SK-N-DZ (cell line): ENCODE measurements around the gene PSMB7.

ENCODE experiments used
- DNase-seq: peaks from one replicate; pipeline ENCODE4 v3.0.0-alpha.2; 2015; ENCODE audit warnings: low spot score

The PSMB7 gene

DNA sequence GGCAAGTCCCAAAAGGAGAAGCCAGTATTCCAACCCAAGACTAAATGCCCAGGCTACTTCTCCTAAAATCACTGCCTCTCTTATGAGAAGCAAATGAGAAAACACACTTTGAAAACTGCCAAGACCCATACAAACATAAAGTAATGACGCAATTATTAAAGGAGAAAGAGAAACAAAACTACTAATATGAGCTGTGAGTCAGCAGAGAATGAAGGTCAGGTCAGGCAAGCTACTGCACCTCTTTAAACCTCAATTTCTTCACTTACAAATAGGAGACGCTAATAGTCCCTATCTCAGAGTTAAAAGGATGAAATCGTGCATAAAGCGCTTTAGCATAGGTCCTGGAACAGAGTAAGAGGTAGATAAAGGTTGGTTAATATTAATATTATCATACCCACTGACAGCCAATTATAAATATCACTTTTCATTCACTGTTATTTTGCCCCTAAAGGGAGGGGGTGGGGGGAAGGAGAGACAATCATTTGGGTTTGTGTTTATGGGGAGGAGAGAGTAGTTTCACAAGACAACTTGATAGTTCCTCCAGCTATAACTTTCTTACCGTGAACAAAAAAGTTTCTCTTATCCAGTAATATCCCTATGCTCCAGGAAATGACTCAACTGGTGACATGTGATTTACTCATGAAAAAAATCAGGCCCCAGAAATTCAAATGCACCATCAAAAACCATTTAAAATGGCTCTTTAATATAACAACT lies 3.6 kb downstream of the PSMB7 start:
- no peak for DNase-seq

DNA sequence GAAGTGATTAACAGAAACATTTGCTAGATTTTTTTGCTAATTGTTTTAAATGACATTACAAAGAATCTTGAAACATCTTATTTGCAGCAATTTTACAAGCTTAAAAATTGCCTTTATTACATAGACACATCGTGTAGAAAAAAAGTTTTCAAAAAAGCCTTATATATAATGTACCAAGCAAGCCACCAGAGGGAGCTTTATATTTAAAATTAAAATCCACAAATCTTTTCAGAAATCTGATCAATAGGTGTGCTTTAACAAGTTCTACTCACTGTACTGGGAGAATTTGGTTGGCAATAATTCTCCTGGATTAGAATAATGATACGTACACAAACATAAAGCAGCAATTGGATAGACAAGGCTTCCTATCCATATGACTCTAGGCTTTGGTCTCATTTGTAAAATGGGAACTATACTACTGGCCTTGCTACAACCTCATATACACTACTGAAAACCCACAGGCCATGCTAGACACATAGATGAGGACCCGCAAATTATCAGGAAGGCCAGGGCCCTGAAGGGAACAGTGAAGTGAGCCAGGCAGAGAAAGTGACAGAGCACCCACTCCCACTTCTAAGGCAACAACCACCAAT lies 4.8 kb downstream of the PSMB7 start:
- no peak for DNase-seq

DNA sequence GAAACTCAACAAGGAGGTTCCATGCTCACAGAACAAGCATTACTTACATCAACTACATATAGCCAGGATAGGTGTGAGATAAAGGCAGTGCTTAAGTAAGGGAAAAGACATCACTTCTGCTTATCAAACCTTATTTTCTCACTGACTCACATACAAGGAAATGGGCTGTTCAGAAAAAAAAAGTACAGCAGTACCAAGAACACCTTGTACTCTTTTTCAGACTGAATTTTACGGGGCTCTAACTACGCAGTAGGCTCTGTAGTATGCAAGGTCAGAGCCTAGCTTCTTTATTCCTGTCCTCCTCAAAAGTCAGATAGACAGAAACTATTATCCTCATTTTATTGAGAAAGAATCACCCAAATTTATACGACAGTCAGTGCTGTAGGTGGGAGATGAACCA lies 5.8 kb downstream of the PSMB7 start:
- no peak for DNase-seq

DNA sequence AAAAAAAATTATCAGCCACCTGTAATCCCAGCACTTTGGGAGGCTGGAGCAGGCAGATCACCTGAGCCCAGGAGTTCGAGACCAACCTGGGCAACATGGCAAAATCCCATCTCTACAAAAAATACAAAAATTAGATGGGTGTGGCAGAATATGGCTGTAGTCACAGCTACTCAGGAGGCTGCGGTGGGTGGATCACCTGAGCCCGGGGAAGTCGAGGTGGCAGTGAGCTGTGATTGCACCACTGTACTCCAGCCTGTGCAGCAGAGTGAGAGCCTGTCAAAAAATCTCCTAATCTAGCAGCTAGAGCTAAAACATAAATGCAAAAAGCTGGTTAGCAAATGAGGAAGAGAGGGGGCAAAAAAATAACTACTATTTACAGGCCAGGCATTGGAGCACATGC lies 12.0 kb downstream of the PSMB7 start:
- DNase-seq = no peak

DNA sequence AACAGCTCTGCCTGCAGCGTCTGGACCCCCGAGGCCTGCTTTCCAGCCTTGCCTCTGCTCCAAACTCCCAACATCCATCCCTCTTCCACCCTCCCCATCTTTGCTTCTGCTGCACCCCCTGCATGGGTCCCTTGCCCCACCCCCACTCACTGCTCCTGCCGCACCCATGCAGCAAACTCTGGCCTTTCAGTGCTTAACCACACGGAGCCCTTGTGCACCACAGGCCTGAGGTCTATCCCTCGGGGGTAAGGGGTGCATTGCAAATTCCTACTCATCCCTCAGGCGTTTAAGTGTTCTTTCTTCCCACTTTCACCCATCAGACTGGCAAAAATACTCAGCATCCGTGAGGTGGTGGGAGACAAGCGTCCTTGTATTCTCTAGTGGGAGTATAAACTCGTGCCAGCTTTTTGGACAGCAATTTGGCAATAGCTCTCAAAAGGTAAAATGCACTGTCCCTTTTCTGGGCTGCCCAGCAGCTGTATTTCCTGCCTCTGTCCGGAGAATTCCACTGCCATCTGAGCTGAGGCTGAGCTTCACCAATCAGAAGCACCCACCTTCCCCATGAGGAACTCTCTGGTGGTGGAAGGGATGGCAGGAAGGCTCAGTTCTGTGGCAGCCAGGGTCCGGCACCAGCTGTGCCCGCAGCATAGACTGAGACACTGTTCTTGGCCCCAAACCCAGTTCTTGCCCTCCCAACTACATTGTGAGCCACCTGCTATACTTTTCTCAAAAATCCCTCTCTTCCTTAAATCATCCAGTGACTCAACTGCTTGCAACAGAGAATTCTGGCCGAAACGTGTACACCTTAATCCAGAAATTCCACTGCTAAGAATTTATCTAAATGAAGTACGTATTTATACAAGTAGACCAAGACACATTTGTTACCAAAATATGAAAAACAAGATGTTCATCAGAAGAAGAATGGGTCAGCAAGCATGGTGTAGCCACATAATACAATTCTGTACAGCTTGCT lies 15.0 kb downstream of the PSMB7 start:
- DNase-seq = no peak

DNA sequence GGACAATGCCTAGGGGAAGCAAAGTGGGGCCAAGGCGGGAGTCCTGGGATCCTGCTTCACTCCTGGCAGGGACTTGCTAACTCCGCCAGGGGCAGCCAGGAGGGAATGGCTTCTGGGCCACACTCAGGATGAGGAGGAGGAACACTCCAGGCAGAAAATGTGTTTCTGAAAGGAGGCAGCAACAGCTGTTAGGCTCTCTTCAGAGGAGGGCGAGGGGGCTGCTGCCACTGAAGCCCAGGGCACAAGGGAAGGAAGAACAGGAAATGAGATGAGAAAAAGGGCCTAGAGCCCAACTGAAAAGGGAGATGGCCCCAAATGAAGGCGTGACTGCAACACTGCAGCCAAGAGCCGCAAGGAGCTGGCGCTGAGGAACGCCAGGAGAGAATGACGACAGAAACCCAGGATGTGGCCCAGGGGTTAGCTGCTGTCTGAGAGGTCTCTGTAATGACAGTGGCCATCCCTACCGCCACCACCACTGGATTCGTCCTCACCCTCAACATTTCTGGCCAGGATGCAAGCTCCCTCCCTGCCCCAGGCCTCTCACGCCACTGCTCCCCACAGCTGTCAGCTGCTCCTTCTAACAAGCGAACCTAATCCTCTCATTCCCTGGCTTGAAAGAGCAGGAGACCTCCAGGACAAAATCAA lies 15.8 kb downstream of the PSMB7 start:
- no peak for DNase-seq

DNA sequence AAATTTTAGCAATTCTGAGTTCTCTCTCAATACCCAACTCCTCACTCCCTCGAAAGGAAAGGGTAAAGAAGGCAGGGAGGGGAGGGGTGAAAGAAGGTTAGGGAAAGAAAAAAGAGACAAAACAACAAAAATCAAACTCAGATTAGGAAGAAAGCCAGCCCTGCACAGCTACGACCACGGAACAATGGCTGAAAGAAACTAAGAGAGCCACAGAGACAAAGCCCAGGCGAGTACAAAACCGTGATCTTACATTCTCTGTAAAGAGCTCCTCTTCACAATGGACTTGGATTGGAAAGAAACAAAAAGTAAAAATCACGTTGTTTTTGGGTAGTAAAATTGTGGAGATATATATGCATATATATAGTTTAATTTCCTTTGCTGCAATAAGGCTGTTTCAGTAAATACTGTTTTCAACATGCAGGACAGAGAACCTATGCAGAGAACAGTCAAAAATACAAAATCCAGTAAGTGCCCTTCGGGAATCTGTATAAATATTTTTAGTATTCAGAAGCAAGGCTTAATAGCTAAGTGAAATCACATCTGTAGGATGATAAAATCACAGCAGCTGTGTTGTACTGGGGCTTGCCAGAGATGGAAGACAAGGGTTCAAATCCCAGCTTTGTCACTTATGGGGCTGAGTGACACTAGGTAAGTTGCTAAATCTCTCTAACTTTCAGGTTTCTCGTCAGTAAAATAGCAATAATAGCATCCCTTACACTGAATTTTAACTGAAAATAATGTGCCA lies 16.9 kb downstream of the PSMB7 start:
- DNase-seq = no peak

DNA sequence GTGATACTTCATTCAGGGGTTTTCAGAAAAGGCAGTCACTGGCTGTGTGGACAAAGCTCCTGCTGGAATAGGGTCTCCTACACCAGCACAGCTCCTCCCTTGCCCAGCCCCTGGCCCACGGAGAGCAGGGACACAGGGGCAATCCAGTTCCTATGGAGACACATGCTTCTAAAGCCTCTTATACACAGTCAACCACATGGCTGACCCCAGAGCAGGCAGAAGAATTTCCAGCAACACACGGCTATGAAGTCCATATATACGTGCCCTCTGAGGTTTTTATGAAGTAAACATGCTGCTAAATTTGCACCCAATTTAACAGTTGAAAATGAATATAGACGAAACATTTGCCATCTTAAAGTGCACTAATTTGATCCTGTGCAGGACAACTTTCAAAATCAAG lies 19.4 kb downstream of the PSMB7 start:
- DNase-seq = no peak

DNA sequence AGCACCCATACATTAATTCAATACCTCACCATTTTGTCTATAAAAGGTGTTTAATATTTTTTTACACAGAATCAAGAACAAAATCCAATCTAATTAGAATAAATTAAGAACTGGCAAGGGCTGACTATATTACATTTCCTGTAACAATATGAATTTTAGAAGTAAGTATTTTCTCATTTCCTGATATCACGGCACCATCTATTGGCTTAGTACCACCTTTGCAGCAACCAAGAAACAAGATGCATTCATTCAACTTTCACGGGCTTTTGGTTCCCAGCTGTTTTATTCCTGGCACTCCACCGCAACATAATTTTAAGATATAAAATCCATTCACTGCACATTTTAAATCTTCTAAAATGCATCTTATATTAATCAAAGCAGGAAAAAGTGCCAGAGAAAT lies 20.6 kb downstream of the PSMB7 start:
- DNase-seq = no peak

DNA sequence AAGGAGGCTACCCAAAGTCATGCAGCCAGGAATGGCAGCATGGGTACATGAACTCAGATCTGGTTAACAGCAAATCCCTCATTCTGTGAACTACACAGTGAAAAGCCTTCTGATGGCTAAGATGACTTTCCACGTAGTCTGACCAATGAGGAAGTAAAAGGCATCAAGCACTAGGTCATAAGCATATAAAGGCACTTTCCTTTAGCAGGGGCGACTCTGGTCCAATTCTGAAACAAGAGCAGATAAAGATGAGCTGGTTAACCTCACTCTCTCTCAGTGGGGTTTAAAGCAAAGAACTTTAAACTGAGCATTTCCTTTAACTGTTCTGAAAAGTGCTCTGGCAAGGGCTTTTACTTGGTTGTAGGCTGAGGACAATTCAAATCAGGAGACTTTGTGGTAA lies 21.1 kb downstream of the PSMB7 start:
- no peak for DNase-seq

DNA sequence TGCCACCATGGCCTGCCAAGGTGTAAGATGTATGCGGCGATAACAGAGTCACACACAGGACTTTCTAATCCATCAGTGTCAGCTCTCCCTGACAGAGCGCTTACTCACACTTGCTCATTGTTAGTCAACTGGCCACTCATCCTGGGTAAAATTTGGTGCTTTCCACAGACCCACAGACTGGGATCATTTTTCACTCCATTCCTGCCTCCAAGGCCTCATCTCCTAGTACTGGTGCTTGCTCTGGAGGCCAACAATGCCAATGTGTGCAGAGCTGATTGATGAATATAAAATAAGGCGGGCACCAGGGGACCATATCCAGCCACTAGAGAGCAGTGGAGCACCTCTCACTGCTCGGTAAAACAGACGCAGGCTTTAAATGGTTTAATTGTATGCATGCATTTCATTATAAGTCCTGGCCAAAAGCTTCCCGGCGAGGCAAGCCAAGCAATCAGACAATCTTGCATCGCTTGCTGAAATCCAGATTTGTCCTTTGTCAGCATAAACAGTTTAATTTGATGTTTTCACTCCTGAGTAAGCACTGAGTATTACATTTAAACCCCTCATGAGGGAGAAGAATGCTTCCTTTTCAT lies 22.3 kb downstream of the PSMB7 start:
- DNase-seq = peak; percentile 52

DNA sequence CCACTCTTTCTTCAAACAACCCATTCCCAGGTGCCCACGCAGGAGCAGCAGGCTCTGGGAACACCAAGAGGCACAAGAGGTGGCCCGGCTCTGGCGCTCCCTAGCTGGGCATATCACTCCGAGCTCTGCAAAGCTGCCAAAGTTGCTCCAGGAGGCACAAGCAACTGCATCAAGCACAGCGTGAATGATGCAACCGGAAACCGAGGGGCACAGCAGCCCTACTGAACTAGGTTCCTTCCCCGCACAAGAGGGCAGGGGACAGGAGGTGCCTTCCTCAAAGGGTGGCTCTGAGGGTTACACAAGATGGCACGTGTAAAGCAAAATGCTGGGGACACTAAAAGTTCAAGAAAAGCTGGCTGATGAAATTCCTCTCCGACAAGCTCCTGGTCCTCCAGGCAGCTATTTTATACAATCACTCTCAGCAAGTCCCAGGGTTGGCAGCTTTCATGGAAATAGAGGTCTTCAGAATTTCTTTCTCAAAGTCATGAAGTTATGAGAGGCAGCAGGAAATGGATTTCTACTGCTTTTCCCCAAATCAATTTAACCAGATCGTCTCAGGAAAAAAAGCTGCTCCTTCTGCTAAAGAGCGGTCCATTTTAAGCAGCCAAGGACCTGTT lies 22.9 kb downstream of the PSMB7 start:
- no peak for DNase-seq

DNA sequence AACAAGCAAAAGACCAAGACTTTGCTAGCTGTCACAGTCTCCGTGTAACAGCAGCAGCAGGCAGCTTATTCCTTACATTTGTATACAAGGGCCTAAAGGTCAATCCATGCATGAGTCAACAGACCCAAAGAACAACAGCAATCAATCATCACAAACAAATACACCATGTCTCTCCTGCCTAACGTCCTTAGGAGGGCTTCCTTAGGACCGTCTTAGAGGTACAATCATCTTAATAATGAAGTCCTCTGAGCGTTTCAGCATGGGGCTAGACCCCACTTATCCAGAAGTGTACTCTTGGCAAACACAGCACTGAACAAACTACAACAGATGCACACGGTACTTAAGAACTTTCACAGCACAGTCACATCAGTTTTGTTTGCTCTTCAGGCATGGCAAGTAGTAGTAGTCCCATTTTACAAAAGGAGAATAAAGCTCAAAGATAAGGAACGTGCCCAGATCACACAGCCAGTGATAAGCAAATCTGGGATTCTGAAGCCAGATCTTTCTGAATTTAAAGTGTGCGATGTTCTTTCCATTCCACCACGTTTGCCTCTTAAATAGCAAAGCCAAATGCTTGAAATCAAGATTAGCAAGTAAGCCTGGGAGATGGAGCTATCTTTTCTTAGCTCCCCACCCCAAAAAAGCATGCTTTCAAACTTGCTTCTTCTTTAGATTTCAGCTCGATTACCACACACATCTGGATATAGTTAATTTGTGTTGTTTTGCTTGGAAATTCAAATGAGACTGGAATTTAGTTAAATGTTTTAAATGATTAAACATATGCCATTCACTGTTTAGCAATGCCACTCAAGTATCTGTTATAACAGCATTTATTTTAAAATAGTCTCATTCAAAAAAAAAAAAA lies 24.2 kb downstream of the PSMB7 start:
- no peak for DNase-seq

DNA sequence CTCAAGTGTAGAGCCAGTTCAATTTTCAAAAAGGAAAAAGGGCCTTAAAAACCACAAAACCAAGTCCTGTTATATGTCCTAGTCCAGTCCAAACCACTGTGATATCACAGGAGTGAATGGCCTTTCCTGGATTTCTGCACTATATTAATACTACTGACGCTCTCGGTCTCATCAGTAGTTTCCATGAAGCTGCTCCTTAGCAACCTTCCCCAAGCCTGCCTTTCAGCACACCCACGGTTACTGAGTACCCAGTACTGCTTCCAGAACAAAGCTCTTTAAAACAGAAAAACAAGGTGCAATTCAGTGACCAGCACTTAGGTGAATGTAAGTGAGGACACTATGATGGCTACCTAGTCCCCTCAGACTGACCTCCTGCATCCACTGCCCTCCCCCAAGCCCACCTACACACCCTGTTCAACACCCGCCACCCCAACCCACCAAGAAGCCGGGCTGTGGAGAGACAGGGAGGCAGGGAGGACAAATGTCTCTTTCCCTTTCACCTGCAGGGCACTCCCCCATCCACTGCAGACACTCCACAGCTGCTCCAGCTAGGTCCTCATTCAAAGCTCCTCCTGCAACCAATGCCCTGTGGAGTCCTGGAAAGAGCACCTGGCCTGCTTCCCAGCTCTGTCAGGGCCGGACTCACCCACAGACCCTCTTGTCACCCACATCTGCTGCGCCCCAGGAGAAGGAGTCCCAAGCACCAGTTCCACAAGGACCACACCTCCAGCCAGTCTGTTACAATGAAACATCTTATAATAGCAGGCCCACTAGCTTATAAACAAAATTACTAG lies 25.9 kb downstream of the PSMB7 start:
- no peak for DNase-seq

DNA sequence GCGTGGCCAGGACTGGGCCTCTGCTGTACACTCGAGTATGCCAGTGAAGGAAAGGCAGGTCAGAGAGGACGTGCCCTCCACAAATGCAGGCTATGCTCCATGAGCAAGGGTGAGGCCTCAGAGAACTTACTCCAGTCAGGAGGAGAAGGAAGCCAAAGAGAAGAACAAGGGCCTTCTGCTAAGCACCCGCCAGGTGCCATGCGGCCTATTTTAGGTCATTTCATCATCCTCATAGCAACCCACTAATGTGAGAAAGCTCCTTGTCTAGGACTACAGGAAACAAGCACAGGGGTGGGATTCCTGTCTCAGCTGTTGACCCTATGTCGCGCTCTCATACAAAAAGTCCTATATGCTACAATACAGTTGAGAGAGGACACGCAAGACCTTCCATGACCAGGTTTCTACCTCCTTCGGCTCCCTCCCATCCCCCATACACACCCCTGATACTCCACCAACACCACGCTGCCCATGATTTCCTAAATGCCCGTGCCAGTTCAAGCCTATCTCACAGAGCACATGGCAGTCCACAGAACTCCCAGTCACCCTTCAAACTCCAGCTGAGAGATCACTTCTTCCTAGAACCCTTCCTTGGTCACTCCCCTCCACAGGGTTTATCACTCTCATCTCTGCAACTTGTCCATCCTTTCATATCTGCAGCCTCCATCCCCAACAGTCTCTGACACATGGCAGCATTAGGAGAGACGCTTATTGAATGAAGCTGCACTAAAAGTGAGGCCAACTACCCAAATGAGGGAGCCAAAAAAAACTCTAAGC lies 26.8 kb downstream of the PSMB7 start:
- no peak for DNase-seq

DNA sequence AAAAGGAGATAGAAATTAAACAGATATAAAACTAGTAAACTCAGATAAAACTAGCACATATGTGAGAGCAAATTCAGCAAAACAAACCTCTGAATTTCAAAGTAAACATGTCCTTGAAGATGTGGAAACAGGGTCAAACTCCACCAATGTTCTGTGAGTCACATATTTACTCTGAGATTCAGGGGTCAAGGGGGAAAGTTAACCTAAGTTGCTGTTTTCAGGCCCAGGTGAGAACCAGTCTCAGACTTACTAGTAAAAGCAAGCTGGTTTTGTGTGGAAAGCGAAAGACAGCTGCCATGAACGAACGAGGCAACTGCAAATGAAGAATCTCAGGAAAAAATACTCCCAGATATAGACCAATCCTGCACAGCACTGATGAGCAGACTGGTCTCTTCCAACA lies 29.0 kb downstream of the PSMB7 start:
- no peak for DNase-seq

DNA sequence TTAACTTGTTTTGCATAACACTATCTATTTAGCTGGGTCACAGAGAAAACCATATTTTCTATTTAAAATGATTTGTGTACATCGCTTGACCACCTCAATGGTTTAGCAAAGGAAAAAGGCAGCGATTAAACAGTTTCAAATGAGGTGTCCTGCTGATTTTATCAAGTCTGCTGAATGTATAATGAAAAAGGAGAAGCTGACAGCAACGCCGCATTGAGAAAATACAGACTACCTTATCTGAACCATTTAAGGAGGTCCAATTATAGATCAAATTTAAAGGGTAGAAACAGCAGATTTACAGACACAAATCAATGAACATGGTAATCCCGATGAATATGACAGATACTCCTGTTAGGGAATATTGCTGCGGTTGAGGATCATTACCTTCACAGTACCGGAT lies 29.6 kb downstream of the PSMB7 start:
- peak; percentile 84 for DNase-seq

DNA sequence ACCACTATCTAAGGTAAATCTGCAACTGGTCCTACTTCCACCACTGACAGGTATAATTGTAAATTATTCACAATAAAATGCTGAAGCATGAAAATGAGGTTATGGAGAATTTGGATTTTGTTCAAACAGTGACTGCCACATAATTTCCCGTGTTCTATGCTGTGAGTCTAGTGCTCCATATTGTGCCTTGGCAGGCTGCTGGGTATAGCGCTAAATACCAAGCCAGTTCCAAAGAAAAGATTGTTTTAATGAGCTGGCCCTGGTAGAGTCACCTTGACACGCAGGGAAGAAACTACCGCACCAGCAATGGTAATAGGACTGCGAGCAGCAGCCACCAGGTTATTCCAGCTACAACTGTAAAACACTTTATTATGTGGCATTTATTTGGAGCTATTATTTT lies 30.4 kb downstream of the PSMB7 start:
- no peak for DNase-seq
